Measurements from ENCODE around the gene PHKB.

Gene PHKB

DNA sequence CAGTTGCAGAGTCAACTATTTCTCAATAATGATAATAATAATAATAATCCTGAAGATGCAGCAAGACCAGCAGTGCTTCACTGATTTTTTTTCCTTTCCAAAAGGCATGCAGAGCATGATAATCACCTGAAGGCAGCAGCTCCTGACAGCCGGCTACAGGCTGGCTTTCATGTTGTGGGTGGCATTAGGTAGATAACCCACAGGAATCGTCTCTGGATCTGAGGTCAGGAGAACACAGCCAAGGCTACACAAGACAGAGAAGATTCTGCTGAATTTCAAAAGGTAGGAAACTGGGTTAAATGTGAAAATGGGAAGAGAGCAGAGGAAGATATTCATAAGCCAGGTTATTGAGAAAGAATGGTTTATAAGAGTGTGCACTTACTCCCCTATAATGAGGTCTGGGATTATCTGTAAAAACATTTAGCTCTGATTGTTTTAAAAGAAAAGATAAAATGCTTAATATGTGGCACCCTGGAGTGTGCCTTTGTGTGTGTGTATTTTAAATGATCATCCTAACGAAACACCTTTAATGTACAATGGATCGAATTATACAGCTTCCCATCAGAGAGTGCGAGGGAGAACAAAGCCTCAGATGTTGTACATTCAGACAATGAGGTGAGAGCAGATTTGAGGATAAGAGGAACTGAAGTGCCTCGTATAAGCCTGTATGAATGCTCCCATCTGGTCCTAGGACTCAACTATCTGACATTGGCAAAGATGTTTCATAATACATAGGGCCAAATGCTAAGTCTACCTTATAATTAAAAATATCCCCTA lies 273.1 kb downstream of the PHKB start:
- peaks cover 19% of the 10 kb centered on the region for H3K27me3 Mint-ChIP-seq
- H3K36me3 Mint-ChIP-seq: peaks cover 6% of the 10 kb centered on the region
- H3K27ac Mint-ChIP-seq: no peak overlapping the region
- no peak overlapping the region for H3K4me3 Mint-ChIP-seq
- no peaks in the 10 kb centered on the region for H3K4me1 Mint-ChIP-seq
- ATAC-seq: no peak
- peaks cover 8% of the 10 kb centered on the region for H3K9me3 Mint-ChIP-seq

DNA sequence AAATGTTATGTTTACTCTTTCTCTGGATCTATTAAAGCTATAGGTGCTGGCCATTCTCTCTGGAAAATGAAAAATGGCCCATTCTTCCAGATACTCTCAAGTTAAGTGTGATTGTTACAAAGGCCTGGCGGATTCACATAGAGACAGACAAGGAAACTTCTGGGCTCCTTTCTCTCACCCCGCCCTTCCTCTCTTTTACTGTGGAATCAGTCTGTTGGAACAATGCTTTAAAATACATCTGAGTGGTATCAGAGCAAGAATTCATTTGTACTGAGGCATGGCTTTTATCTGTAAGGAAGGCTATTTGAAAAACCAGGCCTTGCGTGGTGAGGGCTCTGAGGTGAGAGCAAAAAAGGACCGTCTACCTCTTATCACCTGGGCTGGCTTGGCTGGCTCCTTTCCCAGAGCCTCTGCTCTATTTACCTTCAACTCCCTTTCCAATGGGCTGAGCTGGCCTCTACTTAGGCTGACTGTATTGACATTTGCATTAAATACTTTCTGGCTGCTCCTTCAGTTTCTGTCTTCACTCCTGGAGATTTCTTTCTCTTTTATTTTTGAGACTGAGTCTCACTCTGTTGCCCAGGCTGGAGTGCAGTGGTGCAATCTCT lies 274.0 kb downstream of the PHKB start:
- Mint-ChIP-seq H3K27me3 (peaks cover 19% of the 10 kb centered on the region), H3K9me3 (peaks cover 9% of the 10 kb centered on the region), H3K4me1 (no peaks in the 10 kb centered on the region), H3K36me3 (peaks cover 7% of the 10 kb centered on the region), H3K4me3 (no peak overlapping the region), H3K27ac (no peak overlapping the region)
- no peak for ATAC-seq

DNA sequence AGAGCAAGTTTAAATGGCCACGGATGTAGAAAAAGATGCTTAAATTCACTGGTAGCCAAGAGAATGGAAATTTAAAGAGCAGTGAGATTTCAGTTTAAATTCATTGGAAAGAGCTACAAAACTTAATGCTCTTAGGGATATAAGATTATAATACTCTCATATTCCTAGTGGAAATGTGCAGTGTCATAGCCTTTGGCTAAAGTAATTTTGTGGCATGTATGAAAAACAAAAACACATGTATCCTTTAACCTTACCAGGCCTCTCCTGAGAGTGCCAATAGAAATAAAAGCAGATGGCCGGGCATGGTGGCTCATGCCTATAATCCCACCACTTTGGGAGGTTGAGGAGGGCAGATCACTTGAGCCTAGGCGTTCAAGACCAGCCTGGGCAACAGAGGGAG lies 289.2 kb downstream of the PHKB start:
- Mint-ChIP-seq H3K9me3 (no peaks in the 10 kb centered on the region), H3K4me3 (no peak overlapping the region), H3K27me3 (peaks cover 8% of the 10 kb centered on the region), H3K4me1 (no peaks in the 10 kb centered on the region), H3K27ac (no peak overlapping the region), H3K36me3 (no peaks in the 10 kb centered on the region)
- ATAC-seq: no peak
